PC-9 (cell line): ENCODE data around the gene IQGAP3.

Experiments
- EZH2 ChIP-seq: fragments of 200-600 bp; sonication (generic); IDR thresholded peaks from 2 replicates; pipeline ENCODE4 v1.8.0; 2017; ENCODE audit warnings: antibody characterized with exemption, low read depth
- TF ChIP-seq, protein P1 (sequence below): fragments of 200-600 bp; sonication (generic); conservative IDR thresholded peaks from 2 replicates; pipeline ENCODE4 v1.6.1; 2017; ENCODE audit warnings: mixed run types, antibody characterized with exemption, mild to moderate bottlenecking, moderate library complexity

GRCh38 chr1:156592910-156593660 lies 20.7 kb upstream of the IQGAP3 start:
- TF ChIP-seq, protein P1, sequence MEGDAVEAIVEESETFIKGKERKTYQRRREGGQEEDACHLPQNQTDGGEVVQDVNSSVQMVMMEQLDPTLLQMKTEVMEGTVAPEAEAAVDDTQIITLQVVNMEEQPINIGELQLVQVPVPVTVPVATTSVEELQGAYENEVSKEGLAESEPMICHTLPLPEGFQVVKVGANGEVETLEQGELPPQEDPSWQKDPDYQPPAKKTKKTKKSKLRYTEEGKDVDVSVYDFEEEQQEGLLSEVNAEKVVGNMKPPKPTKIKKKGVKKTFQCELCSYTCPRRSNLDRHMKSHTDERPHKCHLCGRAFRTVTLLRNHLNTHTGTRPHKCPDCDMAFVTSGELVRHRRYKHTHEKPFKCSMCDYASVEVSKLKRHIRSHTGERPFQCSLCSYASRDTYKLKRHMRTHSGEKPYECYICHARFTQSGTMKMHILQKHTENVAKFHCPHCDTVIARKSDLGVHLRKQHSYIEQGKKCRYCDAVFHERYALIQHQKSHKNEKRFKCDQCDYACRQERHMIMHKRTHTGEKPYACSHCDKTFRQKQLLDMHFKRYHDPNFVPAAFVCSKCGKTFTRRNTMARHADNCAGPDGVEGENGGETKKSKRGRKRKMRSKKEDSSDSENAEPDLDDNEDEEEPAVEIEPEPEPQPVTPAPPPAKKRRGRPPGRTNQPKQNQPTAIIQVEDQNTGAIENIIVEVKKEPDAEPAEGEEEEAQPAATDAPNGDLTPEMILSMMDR, result no peak
- TF ChIP-seq EZH2, result no peak
